GM19035 (cell line): ENCODE measurements around the gene MAP3K21.

Experiments
- ATAC-seq: cut with Tn5 transposase; IDR thresholded peaks from one replicate; pipeline ENCODE4 v1.9.1; 2021; ENCODE audit not compliant: unreplicated experiment

MAP3K21 gene

GRCh38 chr1:233433436-233434210, 106.1 kb downstream of the MAP3K21 start:
- ATAC-seq: no peak
